Natural killer cell (primary cell): ENCODE measurements around the gene CACNA1C. TPM values are rescaled to one million over a fixed set of nuclear protein-coding genes. Genes with fewer than 3 reads are reported as not detected.
"Not testable (repeated sequence)": the region's sequence is repeated elsewhere in the genome, so short reads cannot be mapped to it uniquely, and the experiment has no call there.

Experiments
- ATAC-seq, 3 donors: fragments of 150-1000 bp in 2 of 3; fragments of 200-7000 bp in 1 of 3; cut with Tn5 transposase; 1 replicate in 1 of 3; 2 replicates in 2 of 3; pipeline ENCODE4 v1.10.0; 2021; ENCODE audit warnings: mild to moderate bottlenecking in 2 of 3, moderate library complexity in 2 of 3
- DNase-seq, 2 donors: peaks; one replicate each; pipeline versions ENCODE4 v3.0.0 to v3.0.0-alpha.2; 2013 to 2021; ENCODE audit warnings: mixed read lengths in 1 of 2
- H3K27ac ChIP-seq: one replicate; pipeline ENCODE4 v1.5.1; 2013; ENCODE audit warnings: mild to moderate bottlenecking, low read length
- H3K27me3 ChIP-seq: one replicate; pipeline ENCODE4 v1.6.1; 2013; ENCODE audit warnings: low read length; ENCODE audit not compliant: control insufficient read depth, insufficient read depth
- H3K36me3 ChIP-seq: one replicate; pipeline ENCODE4 v1.6.1; 2013; ENCODE audit warnings: low read length; ENCODE audit not compliant: control insufficient read depth, insufficient read depth
- H3K4me1 ChIP-seq: one replicate; pipeline ENCODE4 v1.6.1; 2013; ENCODE audit warnings: low read length; ENCODE audit not compliant: control insufficient read depth, insufficient read depth
- H3K4me3 ChIP-seq: one replicate; pipeline ENCODE4 v1.5.1; 2013; ENCODE audit warnings: low read length
- H3K9me3 ChIP-seq: one replicate; pipeline ENCODE4 v1.6.1; 2013; ENCODE audit warnings: low read length; ENCODE audit not compliant: control insufficient read depth, insufficient read depth
- H3K27ac Mint-ChIP-seq, 2 donors: one replicate each; pipeline ENCODE4 v1.8.0; 2022; ENCODE audit warnings: mild to moderate bottlenecking in 2 of 2, mixed read lengths in 2 of 2, moderate library complexity in 1 of 2
- H3K27me3 Mint-ChIP-seq, 2 donors: one replicate each; pipeline ENCODE4 v1.8.0; 2022; ENCODE audit warnings: low read depth in 2 of 2, mixed read lengths in 2 of 2
- H3K36me3 Mint-ChIP-seq: one replicate; pipeline ENCODE4 v1.8.0; 2022; ENCODE audit warnings: mixed read lengths
- H3K4me1 Mint-ChIP-seq, 2 donors: one replicate each; pipeline ENCODE4 v1.8.0; 2022; ENCODE audit warnings: mixed read lengths in 2 of 2
- H3K4me3 Mint-ChIP-seq: one replicate; pipeline ENCODE4 v1.8.0; 2022; ENCODE audit warnings: mild to moderate bottlenecking, moderate library complexity, mixed read lengths
- H3K9me3 Mint-ChIP-seq, 2 donors: one replicate each; pipeline ENCODE4 v1.8.0; 2022; ENCODE audit warnings: mixed read lengths in 2 of 2
- CTCF ChIP-seq: fragments of 200-600 bp; IDR thresholded peaks from one replicate; pipeline ENCODE4 v1.8.0; 2022; ENCODE audit warnings: antibody characterized with exemption
- WGBS: methylation state at CpG from one replicate; pipeline ENCODE4 v1.1.7; 2013; ENCODE audit warnings: missing lambda C conversion rate; ENCODE audit not compliant: insufficient coverage; 5-methylcytosine and 5-hydroxymethylcytosine counted together
- intact Hi-C: fragments of 100-400 bp; cut with micrococcal nuclease; formaldehyde crosslinking; loops from one replicate; pipeline ENCODE4 v1.14.2; 2022
- total RNA-seq, 4 donors: library from RNA; stranded (reverse); fragments of 120-200 nt in 1 of 4; gene quantifications; one replicate each; pipeline versions ENCODE4 v1.2.3 to v1.2.4, GENCODE V29; 2013 to 2022

CACNA1C gene
- total RNA-seq, 3 donors from 2014 or later (not counting 1 experiment from before 2014, with no cell fraction given): 0.07 to 0.35 (median 0.08) TPM

- Mint-ChIP-seq H3K9me3 (peaks cover 2 to 3% of the 10 kb centered on the region in 2 donors), H3K4me3 (no peak overlapping the region), H3K27ac (no peak overlapping the region), H3K4me1 (no peaks in the 10 kb centered on the region), H3K27me3 (peaks cover 5 to 11% of the 10 kb centered on the region in 2 donors), H3K36me3 (no peaks in the 10 kb centered on the region)
- H3K4me3 ChIP-seq: no peak overlapping the region
- no peaks in the 10 kb centered on the region for H3K36me3 ChIP-seq
- no peaks in the 10 kb centered on the region for H3K4me1 ChIP-seq
- WGBS: 81% methylated on average over 5 of the region's 5 CpGs
- no peaks in the 10 kb centered on the region for H3K27me3 ChIP-seq
- DNase-seq (no peak), ATAC-seq (no peak)
- TF ChIP-seq CTCF: no peak
- intact Hi-C loops: no loop called here
- no peaks in the 10 kb centered on the region for H3K9me3 ChIP-seq
- H3K27ac ChIP-seq: no peak overlapping the region
Observed at GRCh38 chr12:2250797-2251196, 198.0 kb downstream of the CACNA1C start.

GRCh38 chr12:2251526-2252209 is 198.9 kb downstream of the CACNA1C start:
- H3K27ac ChIP-seq: no peak overlapping the region
- intact Hi-C loops: no loop called here
- Mint-ChIP-seq H3K4me3 (no peak overlapping the region), H3K27ac (no peak overlapping the region), H3K4me1 (no peaks in the 10 kb centered on the region), H3K36me3 (no peaks in the 10 kb centered on the region), H3K27me3 (peaks cover 5 to 11% of the 10 kb centered on the region in 2 donors), H3K9me3 (peaks cover 5% of the 10 kb centered on the region in 2 donors)
- no peaks in the 10 kb centered on the region for H3K36me3 ChIP-seq
- 88% methylated on average over 7 of the region's 8 CpGs for WGBS
- no peaks in the 10 kb centered on the region for H3K4me1 ChIP-seq
- H3K4me3 ChIP-seq: no peak overlapping the region
- no peak for TF ChIP-seq CTCF
- ATAC-seq (no peak), DNase-seq (no peak)
- no peaks in the 10 kb centered on the region for H3K27me3 ChIP-seq
- no peaks in the 10 kb centered on the region for H3K9me3 ChIP-seq

- Mint-ChIP-seq H3K9me3 (peaks cover 5% of the 10 kb centered on the region in 2 donors), H3K4me1 (peaks cover 0 to 6% of the 10 kb centered on the region in 2 donors), H3K4me3 (no peak overlapping the region), H3K27ac (no peak overlapping the region), H3K27me3 (peaks cover 6 to 14% of the 10 kb centered on the region in 2 donors), H3K36me3 (no peaks in the 10 kb centered on the region)
- Histone ChIP-seq H3K27ac (no peak overlapping the region), H3K4me3 (no peak overlapping the region), H3K36me3 (no peaks in the 10 kb centered on the region), H3K9me3 (no peaks in the 10 kb centered on the region), H3K4me1 (no peaks in the 10 kb centered on the region), H3K27me3 (no peaks in the 10 kb centered on the region)
- DNase-seq (no peak), ATAC-seq (no peak)
- no peak for TF ChIP-seq CTCF
- intact Hi-C loops: no loop called here
- 95% methylated on average over 2 of the region's 2 CpGs for WGBS
Observed at GRCh38 chr12:2255311-2255710, 202.5 kb downstream of the CACNA1C start.

- H3K4me1 ChIP-seq, H3K9me3 Mint-ChIP-seq, H3K36me3 Mint-ChIP-seq, DNase-seq, H3K4me3 Mint-ChIP-seq, H3K36me3 ChIP-seq, H3K9me3 ChIP-seq, H3K27ac Mint-ChIP-seq, H3K4me1 Mint-ChIP-seq, H3K27me3 ChIP-seq, H3K4me3 ChIP-seq, intact Hi-C loops, H3K27ac ChIP-seq: not testable (repeated sequence)
- peak in 1 of 3 donors; percentile 65 for ATAC-seq
- WGBS: 90% methylated on average over 9 of the region's 9 CpGs
- peaks cover 6 to 14% of the 10 kb centered on the region in 2 donors for H3K27me3 Mint-ChIP-seq
Observed at GRCh38 chr12:2255731-2256130, 202.9 kb downstream of the CACNA1C start.
